MM.1S (cell line): ENCODE measurements around the gene EXOC4.

ENCODE experiments used
- CTCF ChIP-seq: fragments of 300-600 bp; sonication (generic); IDR thresholded peaks from 2 replicates; pipeline ENCODE4 v1.5.1; 2016; ENCODE audit warnings: antibody characterized with exemption, low read length, mixed read lengths
- EZH2 ChIP-seq: fragments of 300-600 bp; sonication (generic); optimal IDR thresholded peaks from 2 replicates; pipeline ENCODE3; 2017; ENCODE audit warnings: low read depth, mild to moderate bottlenecking, antibody characterized with exemption, low read length, mixed read lengths
- EZH2phosphoT487 ChIP-seq: fragments of 300-600 bp; sonication (generic); IDR thresholded peaks from 2 replicates; pipeline ENCODE4 v1.6.1; 2018; ENCODE audit warnings: antibody characterized with exemption, low read length

- TF ChIP-seq CTCF = no peak
- no peak for TF ChIP-seq EZH2
- TF ChIP-seq EZH2phosphoT487 = no peak
These were observed 702.3 kb downstream of the EXOC4 start for GRCh38 chr7:133955208-133955607.
